TTC549 (cell line): Measurements from ENCODE around the gene LCN6.
"Not testable (repeated sequence)": the region's sequence is repeated elsewhere in the genome, so short reads cannot be mapped to it uniquely, and the experiment has no call there.

Experiments
- FAIRE-seq: peaks from 2 replicates; lab custom pipeline; 2012; peaks lifted over from hg19 to GRCh38; lab: Jason Lieb, UNC

Gene LCN6

GRCh38 chr9:136723362-136723976 lies 24.9 kb downstream of the LCN6 start:
- FAIRE-seq = no peak

GRCh38 chr9:136722969-136723356 lies 25.4 kb downstream of the LCN6 start:
- FAIRE-seq = no peak

- no peak for FAIRE-seq
These were observed 26.0 kb downstream of the LCN6 start for GRCh38 chr9:136722093-136722968.

- FAIRE-seq = no peak
These were observed 26.8 kb downstream of the LCN6 start for GRCh38 chr9:136721339-136722092.

GRCh38 chr9:136720898-136721338 lies 27.4 kb downstream of the LCN6 start:
- no peak for FAIRE-seq

GRCh38 chr9:136720251-136720897 lies 28.0 kb downstream of the LCN6 start:
- FAIRE-seq = no peak

GRCh38 chr9:136719195-136719880 lies 29.0 kb downstream of the LCN6 start:
- no peak for FAIRE-seq

- FAIRE-seq = no peak
These were observed 29.8 kb downstream of the LCN6 start for GRCh38 chr9:136718345-136719194.

- no peak for FAIRE-seq
These were observed 30.9 kb downstream of the LCN6 start for GRCh38 chr9:136717399-136717798.

GRCh38 chr9:136714893-136715274 lies 33.4 kb downstream of the LCN6 start:
- FAIRE-seq = no peak

GRCh38 chr9:136714096-136714892 lies 34.0 kb downstream of the LCN6 start:
- FAIRE-seq = no peak

- no peak for FAIRE-seq
These were observed 34.8 kb downstream of the LCN6 start for GRCh38 chr9:136713550-136713949.

- FAIRE-seq = no peak
These were observed 35.4 kb downstream of the LCN6 start for GRCh38 chr9:136712690-136713544.

GRCh38 chr9:136711751-136712689 lies 36.3 kb downstream of the LCN6 start, which contains the start of gene DIPK1B:
TSS of gene DIPK1B (plus strand) at chr9:136712572. CDS start at chr9:136712666, 94 bp downstream.
- FAIRE-seq = no peak

GRCh38 chr9:136711219-136711648 lies 37.1 kb downstream of the LCN6 start:
- not testable (repeated sequence) for FAIRE-seq

- FAIRE-seq = no peak
These were observed 37.8 kb downstream of the LCN6 start for GRCh38 chr9:136710543-136710942.

GRCh38 chr9:136709454-136710109 lies 38.7 kb downstream of the LCN6 start:
- FAIRE-seq = no peak
